ENCODE measurements around the gene KRT2.

Gene KRT2

DNA sequence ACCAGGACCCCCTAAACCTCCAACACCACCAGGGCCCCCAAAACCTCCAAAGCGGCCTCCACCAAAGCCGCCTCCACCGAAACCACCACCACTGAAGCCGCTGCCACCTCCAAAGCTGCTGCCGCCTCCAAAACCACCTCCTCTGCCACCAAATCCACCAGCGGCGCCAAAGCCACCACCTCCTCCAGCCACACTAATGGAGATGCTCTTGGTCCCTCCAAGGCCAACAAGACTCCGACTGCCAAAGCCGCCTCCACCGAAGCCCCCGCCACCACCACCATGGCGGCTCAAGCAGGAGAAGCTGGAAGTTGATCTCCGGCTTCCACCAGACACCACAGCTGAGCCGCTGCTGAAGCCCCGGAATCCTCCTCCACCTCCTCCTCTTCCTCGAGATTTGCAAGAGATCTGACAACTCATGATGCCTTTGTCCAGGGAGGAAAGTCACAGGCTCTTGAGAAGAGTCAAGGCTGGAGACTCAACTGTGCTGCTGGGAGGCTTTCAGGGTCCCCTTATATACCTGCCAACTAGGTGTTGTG, at the start of gene KRT2:
KRT2 (minus strand) TSS at position 486 of the 536 bp plus-strand sequence; CDS start at position 417, 69 bp downstream.
- in situ Hi-C loops (cut with HindIII; ENCODE audit: low sequenced_read_pairs): no loop called here

- in situ Hi-C loops (cut with HindIII; ENCODE audit: low sequenced_read_pairs): loop anchor here (25.0 kb wide), 1 partner anchor 161 kb away; no protein-coding TSS in a partner anchor
Measured at GRCh38 chr12:52701281-52701680, 49.3 kb upstream of the KRT2 start.

GRCh38 chr12:52699960-52700359, 47.9 kb upstream of the KRT2 start:
- in situ Hi-C loops (cut with HindIII; ENCODE audit: low sequenced_read_pairs): loop anchor here (25.0 kb wide), 1 partner anchor 162 kb away; no protein-coding TSS in a partner anchor

- in situ Hi-C loops (cut with HindIII; ENCODE audit: low sequenced_read_pairs): no loop called here
Measured at GRCh38 chr12:52699373-52699772, 47.4 kb upstream of the KRT2 start.

GRCh38 chr12:52698651-52699340, 46.8 kb upstream of the KRT2 start:
- in situ Hi-C loops (cut with HindIII; ENCODE audit: low sequenced_read_pairs): no loop called here

GRCh38 chr12:52697058-52697582, 45.1 kb upstream of the KRT2 start:
- in situ Hi-C loops (cut with HindIII; ENCODE audit: low sequenced_read_pairs): no loop called here

- in situ Hi-C loops (cut with HindIII; ENCODE audit: low sequenced_read_pairs): no loop called here
Measured at GRCh38 chr12:52696588-52696987, 44.6 kb upstream of the KRT2 start.

DNA sequence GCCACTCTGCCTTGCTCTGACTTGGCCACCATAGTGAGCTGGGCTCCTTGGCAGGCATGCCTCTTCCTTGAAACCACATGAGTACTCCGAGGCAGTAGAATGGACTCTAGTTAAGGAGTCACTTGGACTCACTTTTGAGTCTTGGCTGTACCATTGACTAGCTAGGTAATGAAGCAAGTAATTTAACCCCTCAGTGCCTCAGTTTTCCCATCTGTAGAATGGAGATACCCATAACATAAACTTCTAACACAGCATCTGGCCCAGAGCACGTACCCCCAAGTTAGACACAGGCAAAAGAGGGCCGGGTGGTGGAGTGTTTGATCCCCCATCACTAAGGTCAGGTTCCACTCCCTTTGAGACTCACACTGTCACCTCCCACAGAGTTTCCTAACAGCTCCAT, 43.0 kb upstream of the KRT2 start:
- in situ Hi-C loops (cut with HindIII; ENCODE audit: low sequenced_read_pairs): no loop called here

DNA sequence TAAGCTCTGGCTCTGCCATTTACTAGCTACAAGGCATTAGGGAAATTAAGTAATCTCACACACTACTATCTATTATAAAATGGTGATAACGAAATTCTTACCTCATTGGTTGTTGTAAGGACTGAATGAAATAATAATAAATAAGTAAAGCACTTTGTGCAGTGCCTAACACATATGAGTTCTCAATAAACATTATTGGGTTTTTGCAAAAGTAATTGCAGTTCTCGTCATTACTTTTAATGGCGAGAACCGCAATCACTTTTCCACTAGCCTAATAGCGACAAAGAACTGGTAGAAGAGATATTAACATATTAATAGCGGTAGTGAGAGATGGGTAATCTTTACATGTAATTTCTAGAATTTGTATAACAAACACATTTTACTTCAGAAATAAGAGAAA, 42.1 kb upstream of the KRT2 start:
- in situ Hi-C loops (cut with HindIII; ENCODE audit: low sequenced_read_pairs): no loop called here

GRCh38 chr12:52693261-52693660, 41.2 kb upstream of the KRT2 start:
- in situ Hi-C loops (cut with HindIII; ENCODE audit: low sequenced_read_pairs): no loop called here

DNA sequence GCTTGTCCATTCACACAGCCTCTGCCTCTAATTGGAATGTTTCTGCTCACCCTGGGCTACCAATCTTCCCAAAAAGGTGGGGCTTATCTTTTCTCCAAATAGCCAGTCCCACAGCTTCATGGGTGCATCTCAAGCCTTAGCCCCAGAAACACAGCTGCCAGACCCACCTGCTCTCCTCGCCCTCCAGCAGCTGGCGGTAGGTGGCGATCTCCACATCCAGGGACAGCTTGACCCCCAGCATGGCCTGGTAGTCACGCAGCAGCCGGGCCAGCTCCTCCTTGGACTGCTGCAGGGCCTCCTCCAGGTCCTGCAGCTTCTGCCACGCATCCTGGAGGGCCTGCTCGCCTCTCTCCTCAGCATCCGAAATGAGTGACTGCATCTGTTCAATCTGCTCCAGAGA, 40.2 kb upstream of the KRT2 start:
- in situ Hi-C loops (cut with HindIII; ENCODE audit: low sequenced_read_pairs): no loop called here

GRCh38 chr12:52691841-52692150, 39.8 kb upstream of the KRT2 start:
- in situ Hi-C loops (cut with HindIII; ENCODE audit: low sequenced_read_pairs): no loop called here

DNA sequence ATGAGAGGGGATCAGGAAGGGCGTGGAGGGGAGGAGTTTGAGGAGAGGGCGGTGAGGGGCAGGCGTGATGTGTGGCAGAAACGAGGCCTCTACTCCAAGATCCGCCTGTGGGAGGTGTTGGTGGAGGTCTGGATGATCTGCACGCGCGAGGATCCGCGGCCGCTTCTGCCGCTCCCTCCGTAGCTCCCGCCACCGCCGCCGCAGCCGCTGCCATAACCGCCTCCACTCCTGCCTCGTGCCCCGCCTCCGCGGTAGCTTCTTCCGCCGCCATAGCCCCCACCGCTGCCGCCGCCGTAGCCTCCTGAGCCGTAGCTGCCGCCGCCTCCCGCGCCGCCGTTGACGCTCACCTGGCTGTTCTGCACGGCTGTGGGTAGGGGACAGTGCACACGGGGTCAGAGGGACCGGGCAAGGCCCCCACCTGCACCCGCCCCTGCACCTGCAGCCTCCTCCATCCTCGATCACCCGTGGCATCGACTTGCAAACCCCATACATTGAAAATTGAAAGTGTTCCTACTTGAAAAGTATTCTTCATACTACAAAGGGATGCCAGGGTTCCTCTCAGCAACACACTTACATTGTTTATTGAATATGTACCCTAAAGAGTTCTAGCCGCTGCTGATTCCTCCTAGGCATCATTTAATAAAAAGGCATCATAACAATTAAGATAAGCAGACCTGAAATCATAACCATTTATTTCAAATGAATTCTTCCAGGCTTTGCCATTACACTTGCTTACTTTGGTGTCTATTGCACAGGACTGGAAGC, 39.2 kb upstream of the KRT2 start:
- in situ Hi-C loops (cut with HindIII; ENCODE audit: low sequenced_read_pairs): no loop called here

DNA sequence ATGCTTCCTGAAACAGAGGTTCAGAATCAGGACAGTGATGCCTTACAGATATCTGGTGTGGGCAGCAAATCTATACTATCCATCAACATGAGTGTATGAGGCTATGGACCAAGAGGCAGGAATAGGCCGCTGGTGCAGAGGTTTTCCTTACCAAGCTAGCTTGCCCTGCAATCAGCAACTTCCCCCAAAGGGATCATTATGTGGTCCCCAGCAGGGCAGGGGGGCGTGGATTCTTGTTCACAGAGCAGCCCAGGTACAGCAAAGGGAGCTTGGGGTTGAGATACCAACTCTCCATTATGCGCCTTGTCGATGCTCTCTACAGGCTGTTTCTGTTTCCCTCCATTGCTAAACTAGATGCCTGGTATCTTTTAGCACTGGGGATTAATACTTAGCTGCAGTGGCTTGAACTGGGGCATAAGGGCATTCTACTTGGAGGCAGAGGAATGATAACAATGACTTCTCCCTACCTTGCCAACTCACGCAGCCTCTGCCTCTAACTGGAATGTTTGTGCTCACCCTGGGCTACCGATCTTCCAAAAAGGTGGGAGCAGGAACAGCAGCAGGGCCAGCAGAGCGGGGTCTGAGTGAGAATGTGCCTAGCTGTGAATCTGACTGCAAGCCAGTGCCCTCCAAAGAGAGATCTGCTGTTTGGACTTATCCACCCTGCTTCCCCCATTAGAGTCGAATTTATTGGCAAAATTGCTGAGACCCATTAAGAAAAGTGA, 38.5 kb upstream of the KRT2 start:
- in situ Hi-C loops (cut with HindIII; ENCODE audit: low sequenced_read_pairs): no loop called here

GRCh38 chr12:52689936-52690335, 37.9 kb upstream of the KRT2 start:
- in situ Hi-C loops (cut with HindIII; ENCODE audit: low sequenced_read_pairs): no loop called here

- in situ Hi-C loops (cut with HindIII; ENCODE audit: low sequenced_read_pairs): no loop called here
Measured at GRCh38 chr12:52689239-52689638, 37.2 kb upstream of the KRT2 start.

DNA sequence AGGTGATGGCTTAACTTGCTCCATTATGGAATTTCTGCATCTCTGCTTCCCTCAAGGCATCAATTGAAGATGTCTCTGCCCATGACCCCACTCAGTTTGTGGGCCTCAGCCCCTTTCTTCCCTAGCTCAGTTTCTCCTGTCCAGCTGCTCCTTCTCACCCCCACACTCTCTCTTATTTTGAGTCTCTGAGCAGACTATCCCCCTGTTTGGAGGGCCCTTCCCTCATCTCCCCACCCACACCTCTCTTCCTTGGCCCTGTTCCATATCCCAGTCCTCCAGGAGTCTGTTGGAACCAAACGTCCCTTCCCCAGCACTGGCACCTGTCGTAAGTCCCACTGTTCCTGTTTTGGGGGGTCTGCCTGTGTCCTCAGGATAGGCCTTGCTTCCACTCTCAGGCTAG, 36.5 kb upstream of the KRT2 start:
- in situ Hi-C loops (cut with HindIII; ENCODE audit: low sequenced_read_pairs): no loop called here

DNA sequence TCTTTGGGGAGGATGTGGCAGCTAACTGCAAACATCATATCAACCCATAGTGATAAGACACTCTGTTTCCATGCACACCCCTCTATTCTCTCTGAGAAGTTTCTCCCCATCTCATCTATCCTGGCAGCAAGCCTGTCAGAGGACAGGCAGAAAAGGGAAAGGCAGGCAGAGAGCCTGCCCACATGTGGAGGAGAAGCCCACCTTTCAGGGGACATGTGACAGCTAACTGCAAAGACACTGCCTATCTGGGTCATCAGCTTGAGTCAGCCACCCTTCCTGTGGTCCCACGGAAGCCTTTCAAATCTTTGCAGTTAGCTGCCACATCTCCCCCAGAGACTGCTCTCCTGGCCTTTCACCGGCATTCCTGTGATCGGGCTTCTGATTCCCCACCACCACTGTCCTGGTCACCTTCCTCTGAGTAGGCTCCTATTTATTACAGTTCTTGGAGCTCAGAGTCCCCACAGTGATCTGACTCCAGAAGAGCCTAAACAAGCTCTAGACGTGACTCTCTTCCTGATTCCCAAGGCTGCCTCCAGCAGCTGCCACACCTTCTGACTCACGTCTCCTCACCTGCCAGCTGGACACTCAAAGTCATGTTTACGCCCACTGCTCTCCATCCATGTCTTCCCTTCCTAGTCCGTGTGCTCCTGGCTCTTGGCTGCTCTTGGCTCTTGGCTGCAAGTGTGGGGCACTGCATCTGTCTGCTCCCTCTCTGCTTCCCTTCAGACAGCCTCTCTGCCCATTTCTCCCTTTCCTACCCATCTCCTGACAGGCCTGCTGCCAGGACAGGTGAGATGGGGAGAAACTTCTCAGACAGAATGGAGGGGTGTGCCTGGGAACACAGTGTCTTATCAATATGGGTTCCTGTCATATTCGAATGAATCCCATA, 35.7 kb upstream of the KRT2 start:
- in situ Hi-C loops (cut with HindIII; ENCODE audit: low sequenced_read_pairs): no loop called here

DNA sequence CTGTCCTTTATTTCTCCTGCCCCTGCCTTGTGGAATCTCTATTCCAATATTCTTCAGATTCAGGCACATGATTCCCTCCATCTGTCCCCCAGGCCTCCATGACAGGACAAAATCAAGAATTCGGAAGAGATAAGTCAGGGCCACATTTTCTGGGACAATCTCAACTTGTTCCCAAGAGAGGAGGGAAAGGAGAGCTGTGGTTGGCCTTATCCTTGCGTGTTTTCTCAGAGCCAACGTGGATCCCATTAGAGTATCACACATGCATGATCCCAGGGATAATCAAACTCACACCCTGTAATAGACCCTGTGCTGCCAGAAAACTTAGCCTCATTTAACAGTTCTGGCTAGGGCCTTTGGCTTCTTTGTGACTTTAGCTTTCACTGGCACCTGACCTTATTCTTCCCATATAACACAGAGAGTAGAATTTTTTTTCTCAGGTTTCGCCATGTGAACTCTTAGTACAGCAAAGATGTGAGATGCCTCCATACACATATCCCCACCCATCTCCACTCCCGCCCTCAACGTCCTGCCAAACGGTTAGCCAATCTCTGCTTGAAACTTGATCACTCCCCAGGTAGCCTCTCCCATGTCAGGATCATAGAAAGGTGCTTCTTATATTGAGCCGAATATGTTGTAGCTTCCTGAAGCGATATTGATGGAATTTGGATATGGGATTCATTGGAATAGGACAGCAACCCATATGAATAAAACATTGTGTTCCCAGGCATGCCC, 34.9 kb upstream of the KRT2 start:
- in situ Hi-C loops (cut with HindIII; ENCODE audit: low sequenced_read_pairs): no loop called here

- in situ Hi-C loops (cut with HindIII; ENCODE audit: low sequenced_read_pairs): no loop called here
Measured at GRCh38 chr12:52686063-52686462, 34.1 kb upstream of the KRT2 start.

All from endothelial cell of hepatic sinusoid (primary cell).